Lower lobe of right lung (tissue), 2 donors: ENCODE data around the gene PTPRN2. TPM values are rescaled to one million over a fixed set of nuclear protein-coding genes. Genes with fewer than 3 reads are reported as not detected.
"Not testable (repeated sequence)": the region's sequence is repeated elsewhere in the genome, so short reads cannot be mapped to it uniquely, and the experiment has no call there.

Experiments
- ATAC-seq, 2 donors: fragments of 200-7000 bp; cut with Tn5 transposase; one replicate each; pipeline ENCODE4 v1.9.1; 2020 to 2022; ENCODE audit warnings: mild to moderate bottlenecking in 2 of 2, moderate library complexity in 2 of 2
- DNase-seq: peaks from one replicate; pipeline ENCODE4 v3.0.0-alpha.2; 2020
- H3K27ac ChIP-seq: fragments of 200-600 bp; one replicate; pipeline ENCODE4 v1.8.0; 2022
- H3K27me3 ChIP-seq: fragments of 200-600 bp; one replicate; pipeline ENCODE4 v1.8.0; 2022; ENCODE audit warnings: low read depth
- H3K36me3 ChIP-seq: fragments of 200-600 bp; one replicate; pipeline ENCODE4 v1.8.0; 2022; ENCODE audit warnings: mild to moderate bottlenecking
- H3K4me1 ChIP-seq: fragments of 200-600 bp; one replicate; pipeline ENCODE4 v1.8.0; 2022
- H3K4me3 ChIP-seq: fragments of 200-600 bp; one replicate; pipeline ENCODE4 v1.8.0; 2022; ENCODE audit warnings: mild to moderate bottlenecking
- H3K9me3 ChIP-seq: fragments of 200-600 bp; one replicate; pipeline ENCODE4 v1.8.0; 2022
- CTCF ChIP-seq: fragments of 200-600 bp; IDR thresholded peaks from one replicate; pipeline ENCODE4 v1.8.0; 2022; ENCODE audit warnings: antibody characterized with exemption, mild to moderate bottlenecking
- intact Hi-C: fragments of 100-400 bp; cut with DNase I; formaldehyde crosslinking; loops from one replicate; pipeline ENCODE4 v1.11.0; 2022
- total RNA-seq: library from RNA; stranded (reverse); fragmentation: NEBNext Ultra II Directional; extraction: Animal tissue kit (Norgen Biotek cat#: 25700); gene quantifications from one replicate; pipeline ENCODE4 v1.2.1, GENCODE V29; 2021
- donor health status: DM: no; HTN: yes; CAD: no; lungs with severe emphysema.

Gene PTPRN2
- total RNA-seq, 1 donor from 2014 or later: 6.8 TPM

GRCh38 chr7:158311791-158312190 lies 275.8 kb downstream of the PTPRN2 start:
- H3K27me3 ChIP-seq: no peaks in the 10 kb centered on the region
- DNase-seq (no peak), ATAC-seq (no peak)
- no peak overlapping the region for H3K4me3 ChIP-seq
- no peak overlapping the region for H3K27ac ChIP-seq
- TF ChIP-seq CTCF: no peak
- intact Hi-C loops: no loop called here
- H3K4me1 ChIP-seq: no peaks in the 10 kb centered on the region
- H3K36me3 ChIP-seq: no peaks in the 10 kb centered on the region
- H3K9me3 ChIP-seq: peaks cover 9% of the 10 kb centered on the region

DNA sequence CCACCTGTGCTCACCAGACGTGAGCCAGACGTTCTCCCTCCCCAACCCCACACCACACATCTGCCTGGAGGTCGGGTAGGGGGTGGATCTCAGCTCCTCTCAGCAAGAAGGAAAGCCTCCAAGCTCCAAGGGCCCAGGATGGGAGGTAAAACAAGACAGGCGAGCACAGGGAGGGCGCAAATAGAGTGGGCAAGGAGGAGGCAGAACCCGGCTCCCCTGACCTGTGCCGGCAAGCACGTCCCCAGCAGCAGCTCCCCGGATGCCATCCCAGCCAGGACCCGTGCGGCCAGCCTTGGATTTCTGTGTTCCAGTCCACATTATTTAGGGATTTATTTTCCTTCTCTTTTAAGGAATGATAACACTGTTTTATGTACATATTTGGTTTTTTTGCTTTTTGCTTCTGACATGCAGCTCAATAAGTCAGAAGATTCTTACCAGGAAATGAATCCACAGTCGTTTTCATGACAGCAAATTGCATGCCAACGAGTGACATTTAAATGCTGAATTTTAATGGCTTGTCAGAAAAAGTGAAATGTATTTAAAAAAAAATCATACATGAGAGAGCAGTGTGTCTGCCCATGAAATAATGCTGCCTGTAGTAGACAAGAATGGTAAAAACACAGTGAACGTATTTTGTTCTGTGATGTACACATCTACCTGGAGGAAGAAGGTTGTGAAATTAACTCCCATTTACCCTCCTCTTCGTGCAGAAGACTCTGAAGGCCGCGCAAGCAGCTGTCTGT lies 276.5 kb downstream of the PTPRN2 start:
- intact Hi-C loops: no loop called here
- H3K27me3 ChIP-seq: no peaks in the 10 kb centered on the region
- no peak for DNase-seq
- no peak for ATAC-seq
- no peak overlapping the region for H3K27ac ChIP-seq
- no peaks in the 10 kb centered on the region for H3K36me3 ChIP-seq
- no peak overlapping the region for H3K4me3 ChIP-seq
- no peak for TF ChIP-seq CTCF
- H3K4me1 ChIP-seq: no peaks in the 10 kb centered on the region
- peaks cover 9% of the 10 kb centered on the region for H3K9me3 ChIP-seq

- ATAC-seq (no peak), DNase-seq (no peak)
- intact Hi-C loops: no loop called here
- Histone ChIP-seq H3K36me3 (no peaks in the 10 kb centered on the region), H3K4me1 (no peaks in the 10 kb centered on the region), H3K27ac (no peak overlapping the region), H3K4me3 (no peak overlapping the region), H3K9me3 (peaks cover 9% of the 10 kb centered on the region), H3K27me3 (no peaks in the 10 kb centered on the region)
- TF ChIP-seq CTCF: no peak
Measured at GRCh38 chr7:158309868-158310763, 277.5 kb downstream of the PTPRN2 start.

DNA sequence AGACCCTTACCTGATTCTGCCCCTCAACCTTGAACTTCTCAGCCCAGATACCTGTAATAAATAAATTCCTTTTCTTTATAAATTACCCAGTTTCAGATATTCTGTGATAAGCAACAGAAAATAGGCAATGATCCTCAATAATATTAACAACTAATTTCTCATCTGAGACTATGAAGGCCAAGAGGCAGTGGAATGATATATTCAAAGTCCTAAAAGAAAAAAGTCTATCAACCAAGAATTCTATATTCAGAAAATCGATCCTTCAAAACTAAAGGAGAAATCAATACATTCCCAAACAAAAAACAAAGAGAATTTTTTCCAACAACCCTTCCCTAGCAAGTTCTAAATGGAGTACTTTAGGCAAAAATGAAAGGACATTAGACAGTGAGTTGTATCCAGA lies 279.6 kb downstream of the PTPRN2 start:
- no peak for TF ChIP-seq CTCF
- no peaks in the 10 kb centered on the region for H3K36me3 ChIP-seq
- peaks cover 9% of the 10 kb centered on the region for H3K9me3 ChIP-seq
- intact Hi-C loops: no loop called here
- H3K4me3 ChIP-seq: no peak overlapping the region
- H3K27ac ChIP-seq: no peak overlapping the region
- ATAC-seq (no peak), DNase-seq (no peak)
- H3K4me1 ChIP-seq: no peaks in the 10 kb centered on the region
- H3K27me3 ChIP-seq: no peaks in the 10 kb centered on the region

DNA sequence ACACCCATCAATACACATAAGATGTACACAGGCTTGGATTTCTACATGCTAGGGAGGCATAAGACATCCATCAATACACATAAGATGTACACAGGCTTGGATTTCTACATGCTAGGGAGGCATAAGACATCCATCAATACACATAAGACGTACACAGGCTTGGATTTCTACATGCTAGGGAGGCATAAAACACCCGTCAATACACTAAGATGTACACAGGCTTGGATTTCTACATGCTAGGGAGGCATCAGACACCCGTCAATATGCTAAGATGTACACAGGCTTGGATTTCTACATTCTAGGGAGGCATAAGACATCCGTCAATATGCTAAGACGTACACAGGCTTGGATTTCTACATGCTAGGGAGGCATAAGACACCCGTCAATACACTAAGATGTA lies 283.6 kb downstream of the PTPRN2 start:
- DNase-seq, H3K27me3 ChIP-seq, H3K27ac ChIP-seq, H3K36me3 ChIP-seq, H3K9me3 ChIP-seq, H3K4me3 ChIP-seq, ATAC-seq, intact Hi-C loops, H3K4me1 ChIP-seq: not testable (repeated sequence)

DNA sequence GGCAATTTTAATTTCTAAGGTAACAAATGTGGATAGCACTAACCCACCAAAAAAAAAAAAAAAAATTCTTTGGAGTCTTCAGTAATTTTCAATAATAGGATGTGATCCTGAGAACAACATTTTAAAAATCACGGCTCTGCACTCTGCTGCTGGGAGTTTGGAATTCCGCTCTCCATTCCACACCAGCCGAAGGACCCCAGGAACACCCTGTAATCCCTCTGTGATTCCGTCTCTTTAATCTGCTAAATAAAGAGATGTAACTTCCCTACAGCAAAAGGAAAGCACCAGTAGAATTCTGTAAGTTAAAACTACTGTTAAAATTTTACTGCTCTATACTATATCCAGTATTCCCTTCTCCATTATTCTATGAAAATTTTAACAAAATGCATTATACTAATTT lies 284.5 kb downstream of the PTPRN2 start:
- Histone ChIP-seq H3K27me3 (no peaks in the 10 kb centered on the region), H3K4me3 (no peak overlapping the region), H3K36me3 (no peaks in the 10 kb centered on the region), H3K27ac (no peak overlapping the region), H3K4me1 (no peaks in the 10 kb centered on the region), H3K9me3 (peaks cover 7% of the 10 kb centered on the region)
- no peak for TF ChIP-seq CTCF
- DNase-seq (no peak), ATAC-seq (no peak)
- intact Hi-C loops: no loop called here
